NCI-H1092 (cell line): Measurements from ENCODE around the gene ZFYVE21.

Experiments used
- DNase-seq: peaks from one replicate; lab custom pipeline; 2025; lab: John Stamatoyannopoulos, UW

ZFYVE21 gene

DNA sequence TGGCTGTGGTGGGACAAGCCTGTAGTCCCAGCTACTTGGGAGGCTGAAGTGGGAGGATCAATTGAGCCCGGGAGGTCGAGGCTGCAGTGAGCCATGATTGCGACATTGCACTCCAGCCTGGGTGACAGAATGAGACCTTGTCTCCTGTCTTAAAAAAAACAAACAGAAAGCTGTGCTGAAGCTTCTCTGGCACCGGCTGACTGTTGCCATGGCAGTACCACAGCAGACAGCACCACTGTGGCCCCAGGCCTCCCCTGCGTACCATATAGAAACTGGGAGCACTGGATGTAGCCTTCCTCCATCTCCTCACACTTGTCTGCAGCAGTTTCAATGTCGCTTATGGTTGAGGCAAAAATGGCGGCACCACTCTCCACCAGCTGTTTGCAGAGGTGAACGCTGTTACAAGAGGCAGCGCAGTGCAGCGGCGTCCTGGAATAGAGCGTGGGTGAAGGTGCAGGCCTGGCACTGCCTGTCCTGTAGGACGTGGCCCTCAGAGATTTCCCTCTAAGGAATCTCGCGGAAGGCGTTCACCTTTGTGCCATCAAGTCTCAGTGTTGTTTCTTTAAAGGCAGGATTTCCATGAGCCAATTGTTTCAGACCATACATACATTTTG lies 21.9 kb downstream of the ZFYVE21 start:
- no peak for DNase-seq

DNA sequence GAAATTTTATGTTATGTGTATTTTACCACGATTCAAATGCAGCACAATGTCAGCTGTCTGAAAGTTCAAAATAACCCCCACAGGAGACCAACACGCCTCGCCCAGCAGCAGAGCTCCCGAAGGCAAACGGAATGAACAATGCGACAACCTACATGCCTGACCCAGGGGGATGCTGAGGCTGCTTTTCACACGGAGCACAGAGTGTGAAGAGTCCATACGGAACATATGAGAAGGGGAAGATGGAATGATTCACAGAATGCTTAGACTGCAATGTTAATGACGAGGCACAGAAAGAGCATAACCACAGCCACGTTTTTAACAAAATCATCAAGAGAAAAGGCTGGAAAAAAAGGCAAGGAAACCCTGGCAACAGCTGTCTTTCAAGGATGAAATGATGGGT lies 22.6 kb downstream of the ZFYVE21 start:
- no peak for DNase-seq

DNA sequence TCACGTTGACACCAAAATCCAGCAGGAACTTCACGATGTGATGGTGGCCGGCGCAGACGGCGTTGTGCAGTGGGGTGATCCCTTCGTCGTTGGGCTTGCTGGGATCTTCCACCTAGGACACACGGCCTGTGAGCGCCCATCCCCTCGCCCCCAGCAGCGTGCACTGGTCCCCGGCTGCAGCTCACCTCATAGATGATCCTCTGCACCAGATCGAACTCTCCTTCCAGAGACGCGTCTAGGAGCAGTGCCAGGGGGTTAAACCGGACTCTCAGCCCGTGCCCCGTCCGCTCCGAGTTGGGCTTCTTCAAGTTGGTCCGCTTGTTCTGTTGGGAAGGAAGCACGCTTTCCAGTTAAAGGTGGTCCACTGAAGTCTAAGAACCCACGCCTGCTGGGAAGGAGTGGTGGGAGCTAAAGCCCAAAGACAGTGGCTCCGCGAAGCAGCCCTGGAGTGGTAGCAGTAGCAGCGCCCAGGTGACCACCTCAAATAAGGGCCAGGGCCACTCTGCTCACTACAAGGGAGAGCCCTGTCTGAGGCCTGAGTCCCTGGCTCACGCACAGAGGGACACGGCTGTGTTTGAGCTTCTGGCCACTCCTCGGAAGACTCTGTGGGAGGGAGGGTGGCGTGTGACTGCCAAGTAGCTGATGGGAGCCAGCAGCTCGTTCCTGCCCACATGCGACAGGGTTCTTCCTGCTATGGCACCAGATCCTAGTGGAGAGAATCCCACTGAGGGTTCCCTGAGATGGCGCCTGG lies 23.3 kb downstream of the ZFYVE21 start:
- DNase-seq = no peak

DNA sequence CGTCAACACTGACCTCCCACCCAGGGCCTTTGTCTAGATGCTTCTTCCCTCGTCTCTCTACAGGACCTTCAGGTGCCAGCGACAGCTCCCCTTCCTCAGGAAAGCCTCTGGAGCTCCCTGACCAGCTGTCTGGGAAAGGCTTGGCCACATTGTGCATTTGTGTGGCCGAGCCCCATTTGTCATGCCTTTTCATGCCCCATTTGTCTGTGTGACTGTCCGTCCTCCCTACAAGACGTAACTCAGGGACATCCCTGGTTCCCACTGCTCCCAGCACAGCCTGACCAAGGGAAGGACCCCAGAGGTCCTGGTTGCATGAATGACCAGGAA lies 23.8 kb downstream of the ZFYVE21 start:
- DNase-seq = no peak

- no peak for DNase-seq
Observed at GRCh38 chr14:103739793-103740501, 24.3 kb downstream of the ZFYVE21 start.

GRCh38 chr14:103740991-103741689 lies 25.5 kb downstream of the ZFYVE21 start:
- DNase-seq = no peak

- no peak for DNase-seq
Observed at GRCh38 chr14:103741876-103742275, 26.3 kb downstream of the ZFYVE21 start.

GRCh38 chr14:103742499-103743255 lies 27.1 kb downstream of the ZFYVE21 start:
- no peak for DNase-seq

DNA sequence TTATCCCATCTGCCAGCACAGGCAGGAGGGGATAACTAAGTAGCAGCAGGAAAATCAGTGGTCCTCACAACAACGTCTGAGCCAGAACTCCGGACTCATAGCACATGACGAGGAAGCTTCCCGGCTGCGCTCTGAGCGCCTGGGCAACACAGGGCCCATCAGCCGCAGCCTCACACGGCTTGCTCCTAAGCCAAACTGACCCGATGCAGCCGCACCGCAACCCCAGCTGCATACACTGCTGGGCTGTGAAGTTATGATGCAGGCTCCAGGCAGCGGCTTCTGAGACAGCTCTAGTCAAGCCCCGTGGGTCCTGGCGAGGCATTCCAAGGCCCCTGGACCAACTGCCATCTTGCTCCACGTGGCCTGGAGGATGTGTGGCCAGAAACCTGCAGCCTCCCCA lies 28.1 kb downstream of the ZFYVE21 start:
- no peak for DNase-seq

- DNase-seq = no peak
Observed at GRCh38 chr14:103744621-103745395, 29.2 kb downstream of the ZFYVE21 start.

GRCh38 chr14:103745424-103745823 lies 29.8 kb downstream of the ZFYVE21 start:
- DNase-seq = no peak

DNA sequence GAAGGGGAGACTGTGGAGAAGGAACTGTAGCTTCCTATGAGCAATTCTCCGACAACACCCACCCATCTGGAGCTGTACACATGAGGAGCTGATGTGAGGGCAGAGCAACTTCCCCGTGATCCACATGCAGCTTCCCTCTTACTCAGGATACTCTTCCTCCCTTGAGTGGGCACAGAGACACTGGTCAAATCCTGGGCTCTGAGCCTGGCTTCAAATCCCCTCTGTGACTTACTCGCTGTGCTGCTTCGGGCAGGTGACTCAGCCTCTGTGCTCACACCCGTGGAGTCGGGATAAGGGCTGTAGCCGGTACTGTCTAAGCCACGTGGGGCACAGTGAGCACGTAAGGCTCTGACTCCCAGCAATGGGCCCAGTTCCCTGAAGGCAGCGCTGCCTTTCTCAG lies 31.1 kb downstream of the ZFYVE21 start:
- DNase-seq = no peak

GRCh38 chr14:103748534-103748857 lies 32.9 kb downstream of the ZFYVE21 start:
- no peak for DNase-seq

DNA sequence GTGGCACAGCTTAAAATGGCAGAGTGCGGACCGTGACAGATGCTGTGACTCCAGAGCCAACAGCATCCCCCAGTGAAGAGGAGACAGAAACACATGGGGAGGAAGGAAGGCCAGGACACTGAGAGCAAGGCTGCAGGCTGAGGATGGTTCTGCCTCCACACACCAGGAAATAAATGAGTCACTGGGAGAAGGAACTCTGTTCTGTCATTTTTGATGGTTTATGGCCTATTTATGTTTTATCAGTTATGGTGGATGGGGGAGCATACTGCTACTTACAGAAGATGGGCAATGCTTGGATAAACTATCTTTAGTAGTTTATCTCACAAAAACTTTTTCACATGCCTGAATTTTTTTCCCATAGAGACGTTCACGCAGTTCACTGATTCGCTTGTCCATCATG lies 33.8 kb downstream of the ZFYVE21 start:
- no peak for DNase-seq

- no peak for DNase-seq
Observed at GRCh38 chr14:103749860-103750259, 34.2 kb downstream of the ZFYVE21 start.

- no peak for DNase-seq
Observed at GRCh38 chr14:103753774-103754173, 38.2 kb downstream of the ZFYVE21 start.

DNA sequence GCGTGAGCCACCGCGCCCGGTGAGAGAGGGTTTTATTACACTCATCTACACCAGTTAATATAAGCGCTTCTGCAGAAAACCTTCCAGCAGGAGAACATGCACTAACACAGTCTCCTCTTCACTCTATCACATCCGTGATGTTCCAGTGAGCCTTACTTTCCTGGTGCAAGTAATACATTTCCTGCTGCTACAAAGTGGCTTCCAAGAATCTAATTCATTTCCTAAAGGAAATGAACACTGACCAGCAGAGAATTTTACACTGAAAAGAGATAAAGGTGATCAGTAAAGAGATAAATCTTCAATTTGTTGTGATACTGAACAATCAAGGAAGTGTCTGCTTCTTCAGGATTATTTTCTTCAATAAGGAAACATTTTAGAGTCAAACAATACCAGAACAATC lies 39.5 kb downstream of the ZFYVE21 start:
- no peak for DNase-seq

DNA sequence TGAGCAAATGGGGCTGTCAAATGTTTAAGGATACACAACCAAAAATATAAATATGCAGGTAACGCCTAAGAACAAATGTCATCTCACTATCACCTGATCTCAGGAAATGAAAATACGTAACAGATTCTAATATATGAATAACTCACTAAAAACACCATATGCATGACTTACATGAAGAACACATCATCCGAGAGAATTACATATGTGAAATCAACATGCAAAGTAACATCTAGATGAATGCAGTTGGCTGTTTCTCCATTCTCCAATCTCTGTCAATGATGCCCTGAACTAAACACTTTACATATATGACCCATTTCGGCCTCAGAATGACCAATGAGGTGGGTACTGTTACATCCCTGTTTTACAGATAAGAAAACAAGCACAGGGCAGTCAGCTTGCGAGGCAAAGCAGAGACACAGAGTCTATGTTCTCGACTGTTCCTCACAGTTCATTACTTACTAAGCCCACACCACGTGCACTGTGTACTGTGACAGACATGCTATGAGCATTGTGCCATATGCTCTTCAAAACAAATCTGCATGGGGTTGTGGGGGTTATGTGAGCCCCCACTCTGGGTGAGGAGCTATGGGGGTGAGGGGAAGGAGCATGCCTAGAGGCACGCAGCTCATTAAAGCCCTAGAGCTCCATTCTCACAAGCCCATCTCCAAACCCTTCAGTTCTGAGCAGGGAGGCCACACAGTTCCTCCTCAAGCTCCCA lies 42.6 kb downstream of the ZFYVE21 start:
- no peak for DNase-seq

DNA sequence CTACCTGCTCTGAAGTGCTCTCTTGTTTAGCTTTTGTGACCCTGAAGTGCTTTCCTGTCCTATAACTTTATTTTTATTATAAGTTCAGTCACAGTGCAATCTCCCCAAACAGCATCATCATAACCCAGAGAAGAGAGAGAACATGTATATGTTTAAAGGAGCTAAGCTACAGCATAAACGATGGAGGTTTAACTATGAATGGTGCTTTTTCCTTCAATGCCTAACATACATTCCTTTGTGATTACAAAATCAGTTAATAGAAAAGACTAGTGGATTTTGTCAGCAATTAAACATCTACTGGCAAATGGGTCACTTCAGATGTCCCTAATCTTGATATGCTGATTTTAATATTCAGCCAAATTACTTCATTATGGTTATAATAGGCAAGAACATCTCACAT lies 46.4 kb downstream of the ZFYVE21 start:
- no peak for DNase-seq

DNA sequence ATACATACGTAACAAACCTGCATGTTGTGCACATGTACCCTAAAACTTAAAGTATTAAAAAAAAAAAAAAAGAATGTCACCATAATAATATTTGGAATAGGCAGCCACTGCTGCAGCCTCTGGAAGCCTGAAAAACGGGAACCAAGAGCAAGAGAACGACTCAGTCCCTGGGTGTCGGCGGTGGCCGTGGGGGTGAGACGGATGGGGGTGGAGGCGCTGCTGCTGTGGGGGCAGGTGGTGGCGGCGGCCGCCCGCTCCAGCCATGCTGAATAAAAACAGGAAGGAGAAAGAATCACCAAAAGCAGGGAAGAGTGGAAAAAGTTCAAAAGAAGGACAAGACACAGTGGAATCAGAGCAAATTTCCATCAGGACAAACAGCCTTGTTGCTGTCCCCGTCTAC lies 46.9 kb downstream of the ZFYVE21 start:
- DNase-seq = no peak
